Measurements from ENCODE around the gene MAGEF1. TPM values are rescaled to one million over a fixed set of nuclear protein-coding genes. Genes with fewer than 3 reads are reported as not detected.
"Not testable (repeated sequence)": the region's sequence is repeated elsewhere in the genome, so short reads cannot be mapped to it uniquely, and the experiment has no call there.

Gene MAGEF1
- total RNA-seq, 1 donor: 5.0 TPM

- no peaks in the 10 kb centered on the region for H3K4me1 ChIP-seq (ENCODE audit: insufficient read depth, low read length)
- no peaks in the 10 kb centered on the region for H3K9me3 ChIP-seq (ENCODE audit: low read depth, low read length)
- H3K4me3 ChIP-seq (ENCODE audit: low read length): no peak overlapping the region
- no peaks in the 10 kb centered on the region for H3K27me3 ChIP-seq (ENCODE audit: insufficient read depth, low read length)
Measured at GRCh38 chr3:184737063-184737462, 25.2 kb upstream of the MAGEF1 start.

- Histone ChIP-seq H3K4me1 (ENCODE audit: insufficient read depth, low read length) (no peaks in the 10 kb centered on the region), H3K27me3 (ENCODE audit: insufficient read depth, low read length) (no peaks in the 10 kb centered on the region), H3K9me3 (ENCODE audit: low read depth, low read length) (no peaks in the 10 kb centered on the region), H3K4me3 (ENCODE audit: low read length) (no peak overlapping the region)
Measured at GRCh38 chr3:184734903-184735701, 23.2 kb upstream of the MAGEF1 start.

- no peaks in the 10 kb centered on the region for H3K4me1 ChIP-seq (ENCODE audit: insufficient read depth, low read length)
- H3K4me3 ChIP-seq (ENCODE audit: low read length): no peak overlapping the region
- no peaks in the 10 kb centered on the region for H3K27me3 ChIP-seq (ENCODE audit: insufficient read depth, low read length)
- H3K9me3 ChIP-seq (ENCODE audit: low read depth, low read length): no peaks in the 10 kb centered on the region
Measured at GRCh38 chr3:184733971-184734608, 22.2 kb upstream of the MAGEF1 start.

- Histone ChIP-seq H3K9me3 (ENCODE audit: low read depth, low read length) (no peaks in the 10 kb centered on the region), H3K27me3 (ENCODE audit: insufficient read depth, low read length) (no peaks in the 10 kb centered on the region), H3K4me1 (ENCODE audit: insufficient read depth, low read length) (no peaks in the 10 kb centered on the region), H3K4me3 (ENCODE audit: low read length) (no peak overlapping the region)
Measured at GRCh38 chr3:184733181-184733580, 21.3 kb upstream of the MAGEF1 start.

- Histone ChIP-seq H3K4me1 (ENCODE audit: insufficient read depth, low read length) (no peaks in the 10 kb centered on the region), H3K27me3 (ENCODE audit: insufficient read depth, low read length) (no peaks in the 10 kb centered on the region), H3K9me3 (ENCODE audit: low read depth, low read length) (no peaks in the 10 kb centered on the region), H3K4me3 (ENCODE audit: low read length) (no peak overlapping the region)
Measured at GRCh38 chr3:184731786-184732537, 20.1 kb upstream of the MAGEF1 start.

GRCh38 chr3:184730924-184731323, 19.1 kb upstream of the MAGEF1 start:
- Histone ChIP-seq H3K4me1 (ENCODE audit: insufficient read depth, low read length) (no peaks in the 10 kb centered on the region), H3K4me3 (ENCODE audit: low read length) (no peak overlapping the region), H3K9me3 (ENCODE audit: low read depth, low read length) (no peaks in the 10 kb centered on the region), H3K27me3 (ENCODE audit: insufficient read depth, low read length) (no peaks in the 10 kb centered on the region)

GRCh38 chr3:184729154-184729553, 17.3 kb upstream of the MAGEF1 start:
- not testable (repeated sequence) for H3K4me1 ChIP-seq (ENCODE audit: insufficient read depth, low read length); H3K9me3 ChIP-seq (ENCODE audit: low read depth, low read length); H3K27me3 ChIP-seq (ENCODE audit: insufficient read depth, low read length); H3K4me3 ChIP-seq (ENCODE audit: low read length)

- H3K9me3 ChIP-seq (ENCODE audit: low read depth, low read length): no peaks in the 10 kb centered on the region
- no peaks in the 10 kb centered on the region for H3K4me1 ChIP-seq (ENCODE audit: insufficient read depth, low read length)
- no peak overlapping the region for H3K4me3 ChIP-seq (ENCODE audit: low read length)
- no peaks in the 10 kb centered on the region for H3K27me3 ChIP-seq (ENCODE audit: insufficient read depth, low read length)
Measured at GRCh38 chr3:184728010-184728527, 16.2 kb upstream of the MAGEF1 start.

- no peaks in the 10 kb centered on the region for H3K4me1 ChIP-seq (ENCODE audit: insufficient read depth, low read length)
- H3K4me3 ChIP-seq (ENCODE audit: low read length): no peak overlapping the region
- no peaks in the 10 kb centered on the region for H3K27me3 ChIP-seq (ENCODE audit: insufficient read depth, low read length)
- H3K9me3 ChIP-seq (ENCODE audit: low read depth, low read length): no peaks in the 10 kb centered on the region
Measured at GRCh38 chr3:184727357-184728009, 15.6 kb upstream of the MAGEF1 start.

GRCh38 chr3:184726497-184726896, 14.6 kb upstream of the MAGEF1 start:
- no peaks in the 10 kb centered on the region for H3K4me1 ChIP-seq (ENCODE audit: insufficient read depth, low read length)
- H3K4me3 ChIP-seq (ENCODE audit: low read length): no peak overlapping the region
- no peaks in the 10 kb centered on the region for H3K27me3 ChIP-seq (ENCODE audit: insufficient read depth, low read length)
- H3K9me3 ChIP-seq (ENCODE audit: low read depth, low read length): no peaks in the 10 kb centered on the region

- Histone ChIP-seq H3K9me3 (ENCODE audit: low read depth, low read length) (no peaks in the 10 kb centered on the region), H3K4me3 (ENCODE audit: low read length) (no peak overlapping the region)
Measured at GRCh38 chr3:184725176-184725719, 13.4 kb upstream of the MAGEF1 start.

GRCh38 chr3:184724699-184725098, 12.8 kb upstream of the MAGEF1 start:
- H3K9me3 ChIP-seq (ENCODE audit: low read depth, low read length): no peaks in the 10 kb centered on the region
- H3K27me3 ChIP-seq (ENCODE audit: insufficient read depth, low read length): no peaks in the 10 kb centered on the region
- no peak overlapping the region for H3K4me3 ChIP-seq (ENCODE audit: low read length)
- H3K4me1 ChIP-seq (ENCODE audit: insufficient read depth, low read length): no peaks in the 10 kb centered on the region

More at GRCh38 chr3:184725176-184725719, 13.4 kb upstream of the MAGEF1 start:
- Histone ChIP-seq H3K27me3 (ENCODE audit: insufficient read depth, low read length) (no peaks in the 10 kb centered on the region), H3K4me1 (ENCODE audit: insufficient read depth, low read length) (no peaks in the 10 kb centered on the region)

- no peaks in the 10 kb centered on the region for H3K9me3 ChIP-seq (ENCODE audit: low read depth, low read length)
- peaks cover 15% of the 10 kb centered on the region for H3K4me1 ChIP-seq (ENCODE audit: insufficient read depth, low read length)
- no peak overlapping the region for H3K4me3 ChIP-seq (ENCODE audit: low read length)
- H3K27me3 ChIP-seq (ENCODE audit: insufficient read depth, low read length): no peaks in the 10 kb centered on the region
Measured at GRCh38 chr3:184719709-184720108, 7.8 kb upstream of the MAGEF1 start.

- Histone ChIP-seq H3K27me3 (ENCODE audit: insufficient read depth, low read length) (no peaks in the 10 kb centered on the region), H3K4me3 (ENCODE audit: low read length) (no peak overlapping the region), H3K9me3 (ENCODE audit: low read depth, low read length) (no peaks in the 10 kb centered on the region), H3K4me1 (ENCODE audit: insufficient read depth, low read length) (peaks cover 15% of the 10 kb centered on the region)
Measured at GRCh38 chr3:184718431-184718830, 6.6 kb upstream of the MAGEF1 start.
